ENCODE data around the gene EDN3.

Gene EDN3

DNA sequence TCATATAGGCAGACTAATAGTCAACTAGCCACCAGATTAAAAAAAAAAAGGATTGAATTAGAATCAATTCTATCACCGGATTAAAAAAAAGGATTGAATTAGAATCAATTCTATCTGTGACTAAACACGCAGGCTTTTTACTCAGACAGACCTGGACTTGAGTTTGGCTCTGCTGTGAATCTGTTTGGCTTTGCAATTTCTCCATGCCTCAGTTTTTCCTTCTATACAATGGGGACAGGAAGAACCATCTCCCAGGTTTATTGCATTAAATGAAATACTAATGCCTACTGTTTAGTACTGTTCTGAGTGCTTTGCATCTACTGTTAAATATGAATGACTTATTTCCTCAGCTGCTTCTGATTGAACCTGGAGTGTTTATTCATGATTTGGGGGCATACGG, 30.0 kb upstream of the EDN3 start:
- no peak for TF ChIP-seq POLR2A (IDR thresholded peaks at IDR 0.05; ENCODE audit: low read depth, low read length)
- no peak for TF ChIP-seq POLR2AphosphoS5 (IDR thresholded peaks at IDR 0.05; ENCODE audit: low read depth, low read length)
- no peak for TF ChIP-seq SPI1 (IDR thresholded peaks at IDR 0.05; ENCODE audit: low read depth, low read length)
- TF ChIP-seq TAF1 (IDR thresholded peaks at IDR 0.05; ENCODE audit: low read depth, low read length), result no peak
- TF ChIP-seq POU2F2 (IDR thresholded peaks at IDR 0.05; ENCODE audit: low read depth, low read length), result no peak
- TF ChIP-seq PAX5 (IDR thresholded peaks at IDR 0.05; ENCODE audit: insufficient read depth, low read length, severe bottlenecking), result no peak
- no peak for DNase-seq (ENCODE audit: insufficient read length, low spot score)
- FAIRE-seq, result no peak

DNA sequence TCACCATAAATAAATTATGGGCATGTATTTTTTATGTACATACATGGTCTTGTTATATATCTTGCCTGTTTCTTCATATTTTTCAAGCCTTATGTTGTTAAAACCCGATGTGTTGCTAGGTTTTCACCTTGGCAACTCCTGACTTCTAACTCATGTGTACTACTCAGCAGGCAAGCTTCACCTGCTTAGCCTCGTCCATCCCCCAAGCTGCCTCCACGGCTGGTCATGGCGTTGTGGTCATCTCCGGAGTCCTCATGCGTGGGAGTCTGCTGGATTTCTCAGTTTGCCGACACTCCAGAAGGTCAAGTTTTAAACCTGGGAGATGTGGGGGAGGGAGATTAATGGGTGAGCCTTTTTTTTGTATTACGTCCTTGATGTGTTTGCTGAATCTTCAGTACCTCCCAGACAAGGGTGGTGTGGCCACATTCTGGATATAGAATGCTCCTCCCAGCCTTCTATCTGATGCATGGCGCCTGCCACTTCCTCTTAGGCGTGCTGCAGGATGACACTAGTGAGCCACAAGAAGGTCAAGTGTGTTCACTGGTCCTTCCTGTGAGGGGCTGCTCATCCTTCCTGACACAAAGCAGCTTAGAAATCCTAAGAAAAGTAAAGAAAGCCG, 26.6 kb upstream of the EDN3 start:
- TF ChIP-seq POU2F2 (IDR thresholded peaks at IDR 0.05; ENCODE audit: low read depth, low read length), result no peak
- no peak for TF ChIP-seq POLR2A (IDR thresholded peaks at IDR 0.05; ENCODE audit: low read depth, low read length)
- no peak for TF ChIP-seq SPI1 (IDR thresholded peaks at IDR 0.05; ENCODE audit: low read depth, low read length)
- TF ChIP-seq POLR2AphosphoS5 (IDR thresholded peaks at IDR 0.05; ENCODE audit: low read depth, low read length), result no peak
- TF ChIP-seq TAF1 (IDR thresholded peaks at IDR 0.05; ENCODE audit: low read depth, low read length), result no peak
- DNase-seq (ENCODE audit: insufficient read length, low spot score) (no peak), FAIRE-seq (no peak)

DNA sequence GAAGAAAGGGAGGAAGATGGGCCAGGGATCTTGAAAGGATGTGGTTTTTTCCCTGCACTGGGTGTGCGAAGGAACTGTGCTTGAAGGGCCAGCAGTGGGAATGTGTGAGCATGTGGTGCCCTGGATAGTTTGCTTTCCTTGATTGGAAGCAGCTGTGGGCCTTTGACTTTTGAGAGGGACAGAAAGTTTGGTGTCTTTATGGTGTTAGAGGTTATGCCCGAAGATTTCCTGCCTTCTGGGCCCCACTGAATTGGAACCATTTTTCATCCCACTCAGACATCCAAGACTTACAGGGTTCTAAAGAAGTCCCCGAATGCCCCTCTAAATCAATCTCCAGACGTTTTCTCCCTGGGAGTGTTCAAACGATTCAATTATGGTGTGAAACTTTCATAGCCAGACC, 23.5 kb upstream of the EDN3 start:
- DNase-seq (ENCODE audit: insufficient read length, low spot score) (no peak), FAIRE-seq (no peak)
- no peak for TF ChIP-seq SPI1 (IDR thresholded peaks at IDR 0.05; ENCODE audit: low read depth, low read length)
- no peak for TF ChIP-seq POU2F2 (IDR thresholded peaks at IDR 0.05; ENCODE audit: low read depth, low read length)
- TF ChIP-seq PAX5 (IDR thresholded peaks at IDR 0.05; ENCODE audit: insufficient read depth, low read length, severe bottlenecking), result no peak
- TF ChIP-seq POLR2AphosphoS5 (IDR thresholded peaks at IDR 0.05; ENCODE audit: low read depth, low read length), result no peak
- TF ChIP-seq POLR2A (IDR thresholded peaks at IDR 0.05; ENCODE audit: low read depth, low read length), result no peak
- TF ChIP-seq TAF1 (IDR thresholded peaks at IDR 0.05; ENCODE audit: low read depth, low read length), result no peak

DNA sequence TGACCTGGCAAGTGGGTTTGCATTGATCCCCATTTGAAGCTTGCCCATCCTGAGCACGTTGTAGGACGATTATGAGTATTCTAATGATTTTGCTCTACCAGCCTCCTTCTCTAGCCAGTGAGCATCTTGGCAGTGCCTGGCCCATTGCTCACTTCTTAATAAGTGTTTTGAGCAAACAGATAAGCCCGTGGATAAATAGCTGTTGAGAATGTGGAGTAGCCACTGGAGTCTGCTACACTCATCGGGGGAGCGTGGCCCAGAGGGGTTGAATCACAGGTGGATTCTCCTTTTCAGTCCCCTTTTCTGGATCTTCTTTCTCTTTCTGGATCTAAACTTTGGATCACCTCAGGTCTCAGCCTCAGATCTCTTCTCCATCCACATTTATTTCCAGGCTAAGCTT, 15.9 kb upstream of the EDN3 start:
- DNase-seq (ENCODE audit: insufficient read length, low spot score), result no peak
- no peak for FAIRE-seq
- TF ChIP-seq TAF1 (IDR thresholded peaks at IDR 0.05; ENCODE audit: low read depth, low read length), result no peak
- TF ChIP-seq SPI1 (IDR thresholded peaks at IDR 0.05; ENCODE audit: low read depth, low read length), result no peak
- no peak for TF ChIP-seq POLR2A (IDR thresholded peaks at IDR 0.05; ENCODE audit: low read depth, low read length)
- no peak for TF ChIP-seq PAX5 (IDR thresholded peaks at IDR 0.05; ENCODE audit: insufficient read depth, low read length, severe bottlenecking)
- no peak for TF ChIP-seq POLR2AphosphoS5 (IDR thresholded peaks at IDR 0.05; ENCODE audit: low read depth, low read length)
- TF ChIP-seq POU2F2 (IDR thresholded peaks at IDR 0.05; ENCODE audit: low read depth, low read length), result no peak

DNA sequence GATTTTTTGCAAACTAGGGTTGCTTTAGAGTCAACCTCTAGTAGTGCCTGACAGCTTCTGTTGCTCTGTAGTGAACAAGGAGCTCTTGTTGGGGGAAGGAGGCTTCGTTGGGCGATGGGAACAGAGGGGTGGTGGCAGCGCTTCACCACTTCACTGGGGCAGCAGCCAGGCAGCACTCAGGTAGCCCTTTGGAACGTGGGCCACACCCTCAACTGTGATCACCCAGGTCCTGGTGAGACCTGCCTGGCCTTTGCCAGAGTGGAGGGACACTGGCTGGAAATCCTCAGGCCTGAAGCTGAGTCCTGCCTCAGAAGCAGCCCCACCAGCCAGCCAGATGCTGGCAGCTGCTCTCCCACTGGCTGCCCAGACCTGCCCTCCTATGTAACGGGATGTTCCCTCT, 10.4 kb upstream of the EDN3 start:
- DNase-seq (ENCODE audit: insufficient read length, low spot score) (no peak), FAIRE-seq (no peak)
- no peak for TF ChIP-seq POU2F2 (IDR thresholded peaks at IDR 0.05; ENCODE audit: low read depth, low read length)
- TF ChIP-seq TAF1 (IDR thresholded peaks at IDR 0.05; ENCODE audit: low read depth, low read length), result no peak
- TF ChIP-seq SPI1 (IDR thresholded peaks at IDR 0.05; ENCODE audit: low read depth, low read length), result no peak
- no peak for TF ChIP-seq POLR2A (IDR thresholded peaks at IDR 0.05; ENCODE audit: low read depth, low read length)
- no peak for TF ChIP-seq POLR2AphosphoS5 (IDR thresholded peaks at IDR 0.05; ENCODE audit: low read depth, low read length)
- no peak for TF ChIP-seq PAX5 (IDR thresholded peaks at IDR 0.05; ENCODE audit: insufficient read depth, low read length, severe bottlenecking)

DNA sequence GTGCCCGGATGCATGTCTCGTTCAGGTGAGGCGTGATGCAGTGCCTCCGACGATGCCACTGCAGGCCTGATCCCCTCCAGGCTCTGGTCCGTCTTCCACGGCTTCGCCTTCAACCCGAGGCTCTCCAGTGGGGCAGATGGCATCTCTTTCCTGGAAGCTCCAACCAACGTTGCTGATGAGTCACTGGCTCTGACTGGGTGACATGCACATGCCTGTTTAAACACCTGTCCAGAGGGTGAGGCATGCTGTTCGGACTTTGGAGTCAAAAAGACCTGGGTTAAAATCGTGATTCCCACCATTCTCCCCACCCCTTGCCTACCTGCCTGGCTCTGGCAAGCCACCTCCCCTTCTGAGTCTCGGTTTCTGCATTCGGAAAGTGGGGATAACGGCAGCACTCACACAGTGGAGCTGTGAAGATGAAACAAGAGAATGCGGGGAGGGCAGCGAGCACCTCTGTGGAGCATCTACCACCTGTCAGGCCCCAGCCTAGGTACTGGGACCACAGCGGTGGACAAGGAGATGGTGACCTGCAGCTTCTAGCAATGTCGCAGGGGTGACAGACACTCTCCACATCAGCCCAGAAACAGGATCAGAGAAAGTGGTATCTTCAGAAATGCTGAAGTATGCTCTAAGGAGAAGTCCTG, 8.5 kb upstream of the EDN3 start:
- DNase-seq (ENCODE audit: insufficient read length, low spot score) (no peak), FAIRE-seq (no peak)
- TF ChIP-seq TAF1 (IDR thresholded peaks at IDR 0.05; ENCODE audit: low read depth, low read length) (no peak), POU2F2 (IDR thresholded peaks at IDR 0.05; ENCODE audit: low read depth, low read length) (no peak), PAX5 (IDR thresholded peaks at IDR 0.05; ENCODE audit: insufficient read depth, low read length, severe bottlenecking) (no peak), POLR2A (IDR thresholded peaks at IDR 0.05; ENCODE audit: low read depth, low read length) (no peak), SPI1 (IDR thresholded peaks at IDR 0.05; ENCODE audit: low read depth, low read length) (no peak), POLR2AphosphoS5 (IDR thresholded peaks at IDR 0.05; ENCODE audit: low read depth, low read length) (no peak)

DNA sequence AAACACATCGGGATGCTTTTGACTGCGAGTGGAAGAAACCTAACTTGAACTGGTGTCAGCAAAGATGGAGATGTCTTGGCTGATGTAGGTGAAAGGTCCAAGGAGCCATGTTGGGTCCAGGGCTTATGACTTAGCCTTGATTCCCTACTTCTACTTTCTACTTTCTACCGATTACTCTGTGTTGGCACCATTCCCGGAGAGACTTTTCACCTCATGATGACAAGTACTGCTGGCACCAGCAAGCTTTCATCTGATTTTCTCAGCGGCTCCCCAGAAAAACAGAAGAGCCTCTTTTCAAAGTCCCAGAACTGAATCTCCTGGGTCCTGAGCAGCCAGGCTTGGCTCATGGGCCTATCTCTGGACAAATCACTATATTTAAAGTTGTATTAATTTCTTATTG, 4.9 kb upstream of the EDN3 start:
- DNase-seq (ENCODE audit: insufficient read length, low spot score) (no peak), FAIRE-seq (no peak)
- TF ChIP-seq POLR2A (IDR thresholded peaks at IDR 0.05; ENCODE audit: low read depth, low read length), result no peak
- no peak for TF ChIP-seq PAX5 (IDR thresholded peaks at IDR 0.05; ENCODE audit: insufficient read depth, low read length, severe bottlenecking)
- TF ChIP-seq SPI1 (IDR thresholded peaks at IDR 0.05; ENCODE audit: low read depth, low read length), result no peak
- TF ChIP-seq POLR2AphosphoS5 (IDR thresholded peaks at IDR 0.05; ENCODE audit: low read depth, low read length), result no peak
- TF ChIP-seq POU2F2 (IDR thresholded peaks at IDR 0.05; ENCODE audit: low read depth, low read length), result no peak
- no peak for TF ChIP-seq TAF1 (IDR thresholded peaks at IDR 0.05; ENCODE audit: low read depth, low read length)

DNA sequence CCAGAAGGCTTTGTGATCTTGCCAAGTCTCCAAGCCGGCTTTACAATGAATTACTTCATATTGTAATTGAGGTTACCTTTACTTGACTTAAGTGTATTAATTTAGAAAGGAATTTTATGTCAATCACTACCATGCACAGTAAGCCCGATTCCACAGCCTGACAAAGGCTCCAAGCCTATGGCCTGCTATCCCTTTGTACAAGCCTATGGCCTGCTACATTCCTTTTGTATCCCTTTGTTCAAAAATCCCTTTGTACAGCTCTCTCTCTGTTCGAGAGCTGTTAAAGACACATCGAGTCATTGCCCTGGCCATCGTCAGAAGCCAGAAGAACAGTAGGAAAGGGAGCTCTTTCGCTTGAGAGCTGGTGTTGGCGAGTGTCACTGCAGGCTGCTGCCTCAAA, 2.7 kb upstream of the EDN3 start:
- TF ChIP-seq POLR2A (IDR thresholded peaks at IDR 0.05; ENCODE audit: low read depth, low read length) (no peak), POLR2AphosphoS5 (IDR thresholded peaks at IDR 0.05; ENCODE audit: low read depth, low read length) (no peak), PAX5 (IDR thresholded peaks at IDR 0.05; ENCODE audit: insufficient read depth, low read length, severe bottlenecking) (no peak), TAF1 (IDR thresholded peaks at IDR 0.05; ENCODE audit: low read depth, low read length) (no peak), POU2F2 (IDR thresholded peaks at IDR 0.05; ENCODE audit: low read depth, low read length) (no peak), SPI1 (IDR thresholded peaks at IDR 0.05; ENCODE audit: low read depth, low read length) (no peak)
- FAIRE-seq (no peak), DNase-seq (ENCODE audit: insufficient read length, low spot score) (no peak)

DNA sequence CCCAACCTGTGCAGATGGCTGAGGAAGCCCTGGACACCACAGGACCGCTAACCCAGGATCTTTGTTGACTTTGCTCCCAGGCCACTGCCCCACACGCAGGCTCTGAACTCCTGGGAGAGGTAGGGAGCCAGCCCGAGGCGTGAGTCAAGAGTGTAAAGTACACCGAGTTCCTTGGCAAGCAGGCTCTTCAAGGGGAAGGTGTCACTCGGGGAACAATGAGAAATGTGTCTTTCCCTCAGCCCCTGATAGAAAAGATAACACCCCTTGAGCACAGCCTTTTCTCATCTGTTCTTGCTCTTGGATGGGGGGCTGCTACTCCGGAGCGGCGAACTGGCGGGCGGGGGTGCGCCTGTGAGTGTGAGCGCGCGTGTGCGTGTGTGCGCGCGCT, 472 bp upstream of the EDN3 start:
- DNase-seq (ENCODE audit: insufficient read length, low spot score) (no peak), FAIRE-seq (no peak)
- TF ChIP-seq TAF1 (IDR thresholded peaks at IDR 0.05; ENCODE audit: low read depth, low read length) (no peak), POLR2AphosphoS5 (IDR thresholded peaks at IDR 0.05; ENCODE audit: low read depth, low read length) (no peak), POLR2A (IDR thresholded peaks at IDR 0.05; ENCODE audit: low read depth, low read length) (no peak), POU2F2 (IDR thresholded peaks at IDR 0.05; ENCODE audit: low read depth, low read length) (no peak), PAX5 (IDR thresholded peaks at IDR 0.05; ENCODE audit: insufficient read depth, low read length, severe bottlenecking) (no peak), SPI1 (IDR thresholded peaks at IDR 0.05; ENCODE audit: low read depth, low read length) (no peak)

Data from GM12891 (cell line).